ENCODE data around the gene NEU1. TPM values are rescaled to one million over a fixed set of nuclear protein-coding genes. Genes with fewer than 3 reads are reported as not detected.
A peak's percentile ranks its signal among the peaks of the same experiment; 100 is the strongest.

NEU1 gene
- total RNA-seq, 2 experiments from 2014 or later = 8.7 to 9.8 TPM

GRCh38 chr6:31901953-31902643 lies 39.5 kb upstream of the NEU1 start, which contains the start of gene ZBTB12:
Gene ZBTB12, minus strand, starts transcription at chr6:31902086. Its CDS starts 781 bp downstream, at chr6:31901305.
- peak; percentile 88 for DNase-seq
- Mint-ChIP-seq H3K36me3 (ENCODE audit: low read depth) (peaks cover 2% of the 10 kb centered on the region), H3K27me3 (peaks cover 3% of the 10 kb centered on the region), H3K4me1 (ENCODE audit: low read depth) (peaks cover 26% of the 10 kb centered on the region), H3K27ac (peak within 1 kb of the TSS; percentile 83), H3K9me3 (no peaks in the 10 kb centered on the region), H3K4me3 (peak within 1 kb of the TSS; percentile 80)
- intact Hi-C loops (cut with micrococcal nuclease) = no loop called here
- ChIA-PET POLR2A (interaction anchor here (1.0 to 2.1 kb wide), 3 partner anchors 54 to 58 kb away, joined by 3 to 9 read pairs (median 4); partner anchors contain the start of genes NELFE and SKIC2), CTCF (interaction anchor here (1.2 to 2.3 kb wide), 2 partner anchors 13 to 51 kb away, joined by 3 to 12 read pairs; no protein-coding TSS in a partner anchor)
- ATAC-seq = peak; percentile 70
- TF ChIP-seq CTCF (IDR thresholded peaks at IDR 0.05) = no peak

- peak; percentile 10 for ATAC-seq
- TF ChIP-seq CTCF (IDR thresholded peaks at IDR 0.05) = no peak
- ChIA-PET POLR2A (interaction anchor here (2.1 kb wide), 1 partner anchor 57 kb away, joined by 9 read pairs; the partner anchor contains the start of genes NELFE and SKIC2), CTCF (interaction anchor here (1.2 kb wide), 1 partner anchor 12 kb away, joined by 3 read pairs; no protein-coding TSS in a partner anchor)
- Mint-ChIP-seq H3K27ac (peak overlapping the region; percentile 38), H3K4me3 (peak overlapping the region; percentile 80), H3K36me3 (ENCODE audit: low read depth) (peaks cover 3% of the 10 kb centered on the region), H3K27me3 (peaks cover 3% of the 10 kb centered on the region), H3K9me3 (no peaks in the 10 kb centered on the region), H3K4me1 (ENCODE audit: low read depth) (peaks cover 28% of the 10 kb centered on the region)
- intact Hi-C loops (cut with micrococcal nuclease) = no loop called here
- DNase-seq = peak; percentile 78
These were observed 38.9 kb upstream of the NEU1 start for GRCh38 chr6:31901415-31901952.

GRCh38 chr6:31900917-31901414 lies 38.3 kb upstream of the NEU1 start:
- intact Hi-C loops (cut with micrococcal nuclease) = no loop called here
- no peak for DNase-seq
- peaks cover 3% of the 10 kb centered on the region for H3K36me3 Mint-ChIP-seq (ENCODE audit: low read depth)
- TF ChIP-seq CTCF (IDR thresholded peaks at IDR 0.05) = no peak
- no peak overlapping the region for H3K27ac Mint-ChIP-seq
- no peaks in the 10 kb centered on the region for H3K27me3 Mint-ChIP-seq
- H3K4me1 Mint-ChIP-seq (ENCODE audit: low read depth) = peaks cover 31% of the 10 kb centered on the region
- no peak for ATAC-seq
- CTCF ChIA-PET = no interaction called here
- POLR2A ChIA-PET = interaction anchor here (2.1 kb wide), 1 partner anchor 58 kb away, joined by 9 read pairs; the partner anchor contains the start of genes NELFE and SKIC2
- peak overlapping the region; percentile 80 for H3K4me3 Mint-ChIP-seq
- no peaks in the 10 kb centered on the region for H3K9me3 Mint-ChIP-seq

- intact Hi-C loops (cut with micrococcal nuclease) = no loop called here
- H3K36me3 Mint-ChIP-seq (ENCODE audit: low read depth) = peaks cover 7% of the 10 kb centered on the region
These were observed 37.5 kb upstream of the NEU1 start for GRCh38 chr6:31899882-31900722.

More at GRCh38 chr6:31899882-31900722, 37.5 kb upstream of the NEU1 start:
- Mint-ChIP-seq H3K9me3 (no peaks in the 10 kb centered on the region), H3K4me1 (ENCODE audit: low read depth) (peaks cover 36% of the 10 kb centered on the region), H3K27me3 (no peaks in the 10 kb centered on the region), H3K4me3 (peak overlapping the region; percentile 28), H3K27ac (no peak overlapping the region)
- no peak for TF ChIP-seq CTCF (IDR thresholded peaks at IDR 0.05)
- peak; percentile 34 for DNase-seq
- CTCF ChIA-PET = no interaction called here
- ATAC-seq = no peak
- POLR2A ChIA-PET = interaction anchor here (2.1 kb wide), 1 partner anchor 59 kb away, joined by 9 read pairs; the partner anchor contains the start of genes NELFE and SKIC2

Measured in activated CD8-positive, alpha-beta T cell treated with anti-CD3 and anti-CD28 coated beads for 36 hours (primary cell).